SU-DHL-6 (cell line): ENCODE data around the gene LAPTM5.

ENCODE experiments used
- EZH2phosphoT487 ChIP-seq: fragments of 200-600 bp; sonication (generic), shearing (Covaris generic); conservative IDR thresholded peaks from 2 replicates; pipeline ENCODE4 v1.6.1; 2018; ENCODE audit warnings: mild to moderate bottlenecking, antibody characterized with exemption, low read length, moderate library complexity, mixed read lengths
- TF ChIP-seq, protein P1 (sequence below): fragments of 200-600 bp; sonication (generic); IDR thresholded peaks from one replicate; pipeline ENCODE4 v1.5.1; 2017; ENCODE audit warnings: antibody characterized with exemption, mild to moderate bottlenecking, low read length, moderate library complexity; ENCODE audit not compliant: insufficient read depth, poor library complexity, severe bottlenecking

DNA sequence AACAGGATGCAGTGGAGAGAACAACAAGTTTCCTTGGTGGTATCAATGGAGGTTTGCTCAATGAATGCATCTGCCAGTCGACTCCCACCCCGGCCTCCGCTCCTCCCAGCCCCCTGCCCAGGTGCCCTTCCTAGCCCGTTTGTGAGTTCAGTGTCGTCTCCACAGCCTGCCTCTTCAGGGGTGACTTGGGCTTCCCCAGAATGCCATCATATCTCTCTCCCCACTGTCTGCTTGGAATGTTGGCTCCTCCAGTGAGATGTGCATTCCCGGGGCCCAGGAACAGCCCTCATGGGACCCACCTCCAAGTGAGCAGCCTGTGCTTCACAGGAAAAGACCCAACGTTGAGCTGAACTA, 64.6 kb downstream of the LAPTM5 start:
- TF ChIP-seq, protein P1, sequence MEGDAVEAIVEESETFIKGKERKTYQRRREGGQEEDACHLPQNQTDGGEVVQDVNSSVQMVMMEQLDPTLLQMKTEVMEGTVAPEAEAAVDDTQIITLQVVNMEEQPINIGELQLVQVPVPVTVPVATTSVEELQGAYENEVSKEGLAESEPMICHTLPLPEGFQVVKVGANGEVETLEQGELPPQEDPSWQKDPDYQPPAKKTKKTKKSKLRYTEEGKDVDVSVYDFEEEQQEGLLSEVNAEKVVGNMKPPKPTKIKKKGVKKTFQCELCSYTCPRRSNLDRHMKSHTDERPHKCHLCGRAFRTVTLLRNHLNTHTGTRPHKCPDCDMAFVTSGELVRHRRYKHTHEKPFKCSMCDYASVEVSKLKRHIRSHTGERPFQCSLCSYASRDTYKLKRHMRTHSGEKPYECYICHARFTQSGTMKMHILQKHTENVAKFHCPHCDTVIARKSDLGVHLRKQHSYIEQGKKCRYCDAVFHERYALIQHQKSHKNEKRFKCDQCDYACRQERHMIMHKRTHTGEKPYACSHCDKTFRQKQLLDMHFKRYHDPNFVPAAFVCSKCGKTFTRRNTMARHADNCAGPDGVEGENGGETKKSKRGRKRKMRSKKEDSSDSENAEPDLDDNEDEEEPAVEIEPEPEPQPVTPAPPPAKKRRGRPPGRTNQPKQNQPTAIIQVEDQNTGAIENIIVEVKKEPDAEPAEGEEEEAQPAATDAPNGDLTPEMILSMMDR: no peak
- no peak for TF ChIP-seq EZH2phosphoT487
